SW 1271 (cell line): Measurements from ENCODE around the gene FBXW8.

Source experiments
- DNase-seq, 2 experiments: peaks; one replicate each; lab custom pipeline; 2025; lab: John Stamatoyannopoulos, UW

The FBXW8 gene

DNA sequence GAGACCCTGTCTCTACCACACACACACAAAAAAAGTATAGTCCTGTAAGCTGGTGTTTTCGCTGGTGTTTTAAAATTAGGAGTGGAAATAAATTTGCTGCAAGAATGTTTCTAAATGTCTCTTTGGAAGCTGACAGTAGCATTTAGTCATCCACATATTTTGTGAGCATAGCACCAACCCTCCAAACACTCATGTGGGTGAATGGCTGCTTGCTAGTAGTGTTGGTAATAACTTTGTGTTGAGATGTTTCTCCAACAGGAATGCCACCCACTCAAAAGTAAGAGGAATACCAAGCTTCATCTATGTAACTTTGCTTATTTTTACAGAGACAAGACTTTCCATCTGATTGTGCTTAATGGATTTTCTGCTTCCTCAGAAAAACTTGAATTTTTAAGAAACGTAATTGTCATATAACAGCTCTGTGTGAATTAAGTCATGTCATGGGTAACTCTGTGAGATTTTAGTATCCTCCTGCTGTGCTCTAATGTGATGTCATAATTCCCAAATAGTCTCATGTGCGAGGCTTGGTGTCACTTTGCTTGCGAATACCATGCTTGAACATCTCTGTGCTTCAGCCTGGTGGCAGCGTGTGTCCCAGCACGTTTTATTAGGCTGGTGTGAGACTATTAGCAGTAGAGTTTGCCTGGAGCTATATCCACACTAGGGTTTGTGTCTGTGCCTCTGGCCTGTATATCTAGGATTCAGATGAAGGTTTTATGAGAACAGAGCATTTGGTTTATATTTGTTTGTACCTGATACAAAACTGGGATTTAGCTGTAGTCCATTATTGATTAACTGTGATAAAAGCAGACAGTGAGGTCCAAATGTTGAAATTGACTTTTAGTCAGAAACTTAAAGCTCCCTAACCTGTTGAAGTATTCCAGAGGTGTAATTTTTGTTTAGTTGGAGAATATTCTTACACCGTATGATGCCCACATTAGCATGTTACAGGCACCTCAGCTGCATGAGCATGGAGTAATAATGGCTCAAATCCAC, 80.5 kb downstream of the FBXW8 start:
- DNase-seq: no peak

DNA sequence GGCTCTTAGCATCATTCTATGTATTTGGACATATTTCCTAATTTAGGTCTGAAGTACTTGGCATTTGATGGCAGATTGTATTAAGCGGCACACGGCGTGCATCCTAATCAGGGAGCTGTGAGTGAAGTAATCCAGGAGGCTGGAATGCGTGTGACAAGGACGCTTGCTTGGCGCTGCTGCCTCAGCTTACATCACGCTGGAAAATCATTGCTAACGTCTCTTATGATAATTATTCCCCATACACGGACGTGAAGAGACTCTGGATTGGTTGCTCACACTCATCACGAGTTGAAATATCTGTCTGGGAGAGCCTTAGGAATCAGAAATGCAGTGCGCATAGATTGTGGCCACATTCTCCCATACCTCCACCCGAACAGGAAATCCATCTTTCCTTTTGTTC, 85.3 kb downstream of the FBXW8 start:
- no peak for DNase-seq

DNA sequence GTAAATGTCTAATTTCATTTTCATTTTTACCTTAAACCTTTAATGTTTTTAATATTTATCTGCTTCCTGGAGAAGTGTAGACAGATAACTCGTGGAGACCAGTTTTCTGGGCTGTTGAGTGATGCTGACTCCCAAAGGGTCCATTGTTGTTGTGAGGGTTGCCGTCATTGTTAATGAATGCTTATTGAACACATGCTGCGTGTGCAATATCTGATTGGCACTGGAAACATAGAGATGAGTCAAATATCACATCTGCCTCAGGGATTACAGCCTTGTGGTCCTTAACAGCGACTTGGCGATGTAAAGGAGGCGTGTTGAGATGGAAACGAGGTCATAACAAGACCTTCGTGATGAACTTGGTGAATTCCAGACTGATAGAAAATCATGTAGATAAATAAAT, 85.9 kb downstream of the FBXW8 start:
- DNase-seq: no peak

DNA sequence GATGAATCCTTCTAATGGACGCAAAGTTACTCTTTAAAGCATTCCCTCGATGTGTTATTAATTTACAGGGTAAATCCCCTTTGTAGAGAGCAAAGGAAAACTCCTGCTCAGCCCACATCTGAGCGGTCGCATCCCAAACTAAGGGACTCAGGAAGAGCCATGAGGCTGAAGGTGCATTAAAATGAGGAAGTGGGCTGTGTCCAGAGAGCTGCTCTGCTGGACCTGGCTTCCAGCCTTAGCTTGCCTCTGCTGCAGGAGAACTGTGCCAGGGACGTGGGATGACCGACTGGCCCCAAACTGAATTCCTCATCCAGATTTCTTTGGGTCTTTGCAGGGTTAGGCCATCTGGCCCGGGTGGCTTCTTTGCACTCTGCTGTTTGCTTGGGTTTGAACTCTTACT, 88.3 kb downstream of the FBXW8 start:
- DNase-seq: no peak

- DNase-seq: no peak
These were observed 89.6 kb downstream of the FBXW8 start for GRCh38 chr12:117000316-117000715.

- DNase-seq: no peak
These were observed 91.5 kb downstream of the FBXW8 start for GRCh38 chr12:117002051-117002817.

- DNase-seq: no peak
These were observed 93.2 kb downstream of the FBXW8 start for GRCh38 chr12:117003883-117004404.

DNA sequence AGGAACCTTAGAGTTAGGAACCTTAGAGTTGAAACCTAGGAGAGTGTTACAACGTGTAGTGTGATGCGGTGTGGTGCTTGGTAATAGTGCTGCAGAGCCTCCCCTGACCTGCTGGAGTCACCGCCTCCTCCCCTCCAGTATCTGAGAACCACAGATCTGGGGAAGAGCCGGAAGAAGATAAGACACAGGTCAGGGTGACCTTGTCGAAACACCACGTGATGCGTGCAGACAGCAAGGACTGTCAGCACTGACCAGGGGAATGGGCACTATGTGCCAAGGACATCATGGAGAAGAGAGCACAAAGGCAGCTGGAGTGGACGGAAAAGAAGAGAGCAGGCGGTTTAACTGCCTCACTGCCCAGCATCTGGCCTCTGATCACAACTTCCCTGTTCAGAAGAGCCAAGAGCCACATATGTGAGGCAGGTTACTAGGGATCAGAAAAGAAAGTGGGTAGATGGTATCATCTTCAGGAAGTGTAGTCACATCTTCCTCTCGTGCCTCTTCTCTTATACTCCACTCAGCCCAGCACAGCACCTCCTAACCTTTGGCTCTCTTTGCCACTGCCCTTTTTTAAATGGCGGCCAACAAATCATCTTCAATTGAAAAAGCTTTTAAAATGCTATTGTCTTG, 94.8 kb downstream of the FBXW8 start:
- DNase-seq: no peak

GRCh38 chr12:117006333-117006732, 95.6 kb downstream of the FBXW8 start:
- DNase-seq: no peak

GRCh38 chr12:117007577-117007976, 96.8 kb downstream of the FBXW8 start:
- DNase-seq: no peak

GRCh38 chr12:117009759-117010158, 99.0 kb downstream of the FBXW8 start:
- DNase-seq: no peak

DNA sequence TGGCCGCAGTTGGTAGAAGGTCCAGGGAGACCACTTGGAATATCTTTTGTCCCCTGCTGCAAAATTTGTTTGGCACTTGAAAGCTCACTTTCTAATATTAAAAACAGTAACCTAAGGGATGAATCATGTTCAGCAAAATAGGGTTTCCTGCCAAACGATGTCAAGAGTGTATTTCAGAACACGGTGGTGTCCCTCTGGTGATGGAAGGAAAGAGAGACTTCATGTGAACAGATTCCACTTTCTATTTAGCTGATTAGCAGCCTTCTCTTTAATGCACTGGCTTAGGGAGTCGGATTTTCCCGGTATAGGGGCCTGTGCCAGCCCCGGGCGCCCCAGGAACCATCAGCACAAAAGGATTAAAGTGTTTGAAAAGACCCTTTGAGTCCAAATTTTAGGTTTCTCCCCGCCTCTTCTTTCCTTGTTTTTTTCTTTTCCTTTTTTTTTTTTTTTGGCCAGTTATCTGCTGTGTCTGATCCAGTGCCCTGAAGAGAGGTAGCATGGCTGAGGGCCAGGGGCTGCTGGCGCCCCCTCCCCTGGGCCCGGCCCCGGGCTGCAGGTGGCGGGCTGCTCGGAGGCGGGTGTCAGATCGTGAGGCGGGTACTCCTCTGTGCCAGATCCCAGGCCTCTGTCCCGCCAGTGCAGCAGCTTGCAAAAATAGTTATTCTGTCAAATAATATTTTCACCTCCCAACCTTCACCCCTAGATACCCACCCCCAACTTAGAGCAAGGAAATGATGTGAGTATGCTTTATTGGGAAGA, 100.1 kb downstream of the FBXW8 start:
- no peak for DNase-seq

DNA sequence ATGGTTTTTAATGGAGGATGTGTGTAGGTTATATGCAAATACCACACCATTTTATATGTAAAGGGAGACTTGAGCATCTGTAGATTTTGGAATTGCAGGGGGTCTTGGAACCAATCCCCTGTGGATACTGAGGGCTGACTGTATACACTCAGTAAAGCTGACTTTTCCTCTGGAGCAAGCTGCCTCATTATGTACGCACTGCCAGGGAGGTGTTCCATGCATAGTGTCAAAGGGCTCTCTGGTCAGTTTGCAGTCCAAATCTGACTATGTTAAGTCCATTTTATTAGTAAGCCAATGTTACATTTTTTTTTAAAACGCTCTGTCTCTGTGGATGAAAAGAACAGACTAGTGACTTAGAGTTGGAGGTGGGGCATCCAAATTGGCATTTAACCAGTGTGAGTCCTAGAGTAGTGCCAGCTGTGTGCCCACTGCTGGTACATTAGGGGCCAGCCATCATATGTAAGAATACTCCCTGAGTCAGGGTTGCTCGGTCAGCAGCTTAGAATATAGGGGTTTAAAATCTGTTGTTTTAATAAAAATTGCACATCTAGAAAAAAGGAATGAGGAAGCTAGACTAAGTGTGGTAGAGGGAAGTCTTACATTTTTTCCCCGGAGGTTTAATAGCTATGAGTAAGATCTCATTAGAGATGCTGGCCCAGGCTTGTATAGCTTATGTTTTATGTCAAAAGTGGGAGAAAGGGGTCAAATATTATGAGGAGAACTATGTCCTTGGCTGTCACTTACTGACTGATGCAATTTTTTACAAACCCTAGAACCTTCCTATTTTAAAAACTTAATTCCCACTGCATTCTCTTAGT, 101.4 kb downstream of the FBXW8 start:
- DNase-seq: no peak

DNA sequence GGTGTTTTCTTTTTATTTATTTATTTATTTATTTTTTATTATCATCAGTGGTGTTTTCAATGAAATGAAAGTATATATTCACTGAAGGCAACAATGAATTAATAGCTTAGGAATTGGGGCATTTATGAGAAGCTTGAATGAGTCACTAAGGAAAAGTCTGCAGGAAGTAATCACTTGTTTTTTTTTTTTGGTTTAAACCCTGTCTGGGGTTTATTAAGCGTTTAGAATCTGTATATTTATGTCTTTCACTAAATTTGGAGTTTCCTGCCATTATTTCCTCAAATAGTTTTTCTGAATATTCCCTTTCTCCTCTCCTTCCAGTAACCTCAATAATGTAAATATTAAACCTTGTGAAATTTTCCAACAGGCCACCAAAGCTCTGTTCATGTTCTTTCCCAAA, 103.0 kb downstream of the FBXW8 start:
- no peak for DNase-seq

DNA sequence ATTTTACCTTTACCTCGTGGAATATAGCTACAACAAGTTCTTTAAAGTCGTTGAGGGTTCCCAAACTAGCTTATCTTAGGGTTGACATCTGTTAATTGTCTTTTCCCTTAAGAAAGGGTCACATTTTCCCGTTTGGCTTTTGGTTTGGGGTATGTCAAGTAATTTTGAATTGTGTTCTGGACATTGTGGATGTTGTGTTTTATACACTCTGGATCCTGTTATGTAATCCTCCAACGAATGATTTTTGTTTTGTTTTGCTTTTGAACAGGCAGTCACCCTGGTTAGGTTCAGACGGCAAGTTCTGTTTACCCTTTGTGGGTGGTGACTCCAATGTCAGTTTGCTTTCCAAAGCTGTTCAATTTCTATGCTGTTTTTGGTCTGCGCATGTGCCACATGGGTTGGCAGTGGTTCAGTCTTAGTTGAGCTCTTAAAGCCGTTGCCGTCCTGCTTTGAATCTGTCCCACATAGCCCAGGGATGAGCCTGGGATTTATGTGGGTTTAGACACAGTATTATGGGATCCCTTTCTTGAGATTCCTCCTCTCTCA, 103.7 kb downstream of the FBXW8 start:
- DNase-seq: no peak

GRCh38 chr12:117015811-117016210, 105.1 kb downstream of the FBXW8 start:
- no peak for DNase-seq

DNA sequence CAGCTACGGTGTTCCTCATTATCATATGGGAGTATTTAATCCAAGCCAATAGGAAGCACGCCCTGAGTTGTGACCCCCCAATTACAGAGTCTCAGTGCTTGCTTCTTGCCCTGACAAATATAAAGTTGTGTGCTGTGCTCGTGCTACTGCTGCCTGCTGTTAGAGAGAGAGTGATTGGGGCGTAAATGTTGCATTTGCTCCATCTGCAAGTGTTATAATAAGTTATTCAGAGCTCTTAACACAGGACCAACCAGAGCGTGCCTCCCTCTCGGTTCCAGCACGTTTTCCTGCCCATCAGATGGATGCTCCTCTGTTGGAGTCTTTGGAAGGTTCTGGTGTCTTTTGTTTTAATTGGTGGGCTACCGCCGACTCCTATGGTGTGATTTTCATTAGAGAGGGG, 107.1 kb downstream of the FBXW8 start:
- no peak for DNase-seq

DNA sequence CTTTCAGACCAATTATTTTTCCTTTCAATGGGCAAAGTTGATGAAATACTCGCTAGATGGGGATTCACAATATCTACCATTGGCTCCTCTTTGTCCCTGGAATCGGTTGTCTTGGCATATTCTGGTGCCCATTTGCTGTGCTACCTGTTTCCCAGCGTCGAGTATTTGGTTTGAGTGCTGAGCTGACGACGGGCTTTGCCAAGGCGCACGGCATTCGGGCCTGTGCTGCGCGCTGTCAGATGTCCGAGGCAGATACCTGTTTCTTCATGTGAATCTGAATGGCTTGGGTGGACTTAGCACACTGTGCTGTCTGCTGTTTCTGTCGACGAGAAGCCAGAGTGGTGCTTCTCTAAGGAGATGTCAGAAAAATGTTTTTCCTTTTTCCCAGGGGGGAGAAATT, 107.5 kb downstream of the FBXW8 start:
- no peak for DNase-seq

GRCh38 chr12:117018685-117019084, 107.9 kb downstream of the FBXW8 start:
- no peak for DNase-seq

DNA sequence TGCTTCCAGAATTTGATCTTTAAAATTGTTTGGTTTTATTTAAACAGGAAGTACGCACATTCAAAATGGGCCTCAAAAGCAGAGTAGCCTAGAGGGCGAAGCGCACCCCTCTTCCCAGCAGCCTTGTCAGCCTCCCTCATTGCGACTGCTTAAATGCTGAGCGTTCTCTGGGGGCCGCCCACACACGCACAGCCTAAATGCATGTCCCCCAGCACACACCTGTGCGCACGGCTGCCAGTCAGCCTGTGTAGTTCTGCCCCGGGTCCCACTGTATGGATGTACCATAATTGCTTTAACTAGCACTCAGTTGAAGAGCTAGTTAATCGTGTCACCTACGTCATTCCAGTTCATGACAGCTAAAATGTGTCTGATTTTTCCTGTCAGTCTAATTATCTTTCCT, 109.1 kb downstream of the FBXW8 start:
- no peak for DNase-seq
